Caco-2 (cell line): ENCODE results near the gene ARPIN. TPM values are rescaled to one million over a fixed set of nuclear protein-coding genes. Genes with fewer than 3 reads are reported as not detected.
A peak's percentile ranks its signal among the peaks of the same experiment; 100 is the strongest.

Experiments used
- BruUV-seq: library from RNA; stranded (reverse); fragments of 400-500 nt; replicated peaks from 2 replicates; lab custom pipeline; 2021; lab: Mats Ljungman, UMichigan
- CTCF ChIA-PET: fragments of 300-600 bp; sonication (Branson Sonifier 250); formaldehyde crosslinking; loops from one replicate; lab custom pipeline; 2022; ENCODE audit warnings: antibody characterized with exemption; lab: Charles Lee
- POLR2A ChIA-PET: fragments of 300-600 bp; sonication (Branson Sonifier 250); formaldehyde crosslinking; loops from one replicate; lab custom pipeline; 2022; ENCODE audit warnings: antibody characterized with exemption; lab: Charles Lee
- DNase-seq, 2 experiments: peaks; one replicate each; pipeline versions ENCODE4 v3.0.0 to v3.0.0-alpha.2; 2020 to 2022
- H3K27me3 ChIP-seq: replicated peaks from 2 replicates; pipeline ENCODE4 v1.6.0; 2011; ENCODE audit warnings: low read length; ENCODE audit not compliant: control insufficient read depth, insufficient read depth
- H3K36me3 ChIP-seq: 2 replicates; pipeline ENCODE4 v1.5.1; 2011; ENCODE audit warnings: low read length; ENCODE audit not compliant: control insufficient read depth, insufficient read depth
- H3K4me1 ChIP-seq: fragments of 250-450 bp; sonication (Bioruptor Pico); 2 replicates; pipeline ENCODE4 v1.5.1; 2020; ENCODE audit warnings: mild to moderate bottlenecking
- H3K4me3 ChIP-seq: 2 replicates; pipeline ENCODE4 v1.5.1; 2011; ENCODE audit warnings: low read depth, mild to moderate bottlenecking, control low read depth, low read length
- H3K9me3 ChIP-seq: fragments of 250-450 bp; sonication (Bioruptor Pico); 2 replicates; pipeline ENCODE4 v1.5.1; 2020; ENCODE audit warnings: mild to moderate bottlenecking, moderate library complexity
- H3K27ac Mint-ChIP-seq: one replicate; pipeline ENCODE4 v1.8.0; 2022; ENCODE audit warnings: mixed read lengths; ENCODE audit not compliant: unreplicated experiment
- H3K27me3 Mint-ChIP-seq: one replicate; pipeline ENCODE4 v1.8.0; 2022; ENCODE audit warnings: mixed read lengths; ENCODE audit not compliant: insufficient read depth, unreplicated experiment
- H3K36me3 Mint-ChIP-seq: one replicate; pipeline ENCODE4 v1.8.0; 2022; ENCODE audit warnings: mild to moderate bottlenecking, mixed read lengths; ENCODE audit not compliant: insufficient read depth, unreplicated experiment
- H3K4me1 Mint-ChIP-seq: one replicate; pipeline ENCODE4 v1.8.0; 2022; ENCODE audit warnings: low read depth, mixed read lengths; ENCODE audit not compliant: unreplicated experiment
- H3K4me3 Mint-ChIP-seq: one replicate; pipeline ENCODE4 v1.8.0; 2022; ENCODE audit warnings: mild to moderate bottlenecking, moderate library complexity, mixed read lengths; ENCODE audit not compliant: unreplicated experiment
- H3K9me3 Mint-ChIP-seq: one replicate; pipeline ENCODE4 v1.8.0; 2022; ENCODE audit warnings: mixed read lengths; ENCODE audit not compliant: unreplicated experiment
- CTCF ChIP-seq, 2 experiments: fragments of 200-600 bp in 1 of 2; IDR thresholded peaks; 1 replicate in 1 of 2; 2 replicates in 1 of 2; pipeline versions ENCODE4 v1.5.1 to v1.8.0; 2011 to 2022; ENCODE audit warnings: antibody characterized with exemption in 1 of 2, control low read depth in 1 of 2, inconsistent platforms in 1 of 2, low read depth in 1 of 2, low read length in 1 of 2, mild to moderate bottlenecking in 1 of 2, moderate library complexity in 1 of 2; ENCODE audit not compliant: insufficient read depth in 1 of 2, severe bottlenecking in 1 of 2, unreplicated experiment in 1 of 2
- intact Hi-C: fragments of 100-400 bp; cut with micrococcal nuclease; formaldehyde crosslinking; loops from one replicate; pipeline ENCODE4 v1.10.0; 2022; ENCODE audit not compliant: unreplicated experiment
- total RNA-seq: library from RNA; stranded (reverse); gene quantifications from 2 replicates; pipeline ENCODE4 v1.2.3, GENCODE V29; 2022

The ARPIN gene
- total RNA-seq, 1 experiment from 2014 or later, result 13.3 TPM

- no peaks in the 10 kb centered on the region for H3K27me3 ChIP-seq
- H3K4me1 Mint-ChIP-seq, result peaks cover 6% of the 10 kb centered on the region
- H3K27me3 Mint-ChIP-seq, result no peaks in the 10 kb centered on the region
- no TSS peak for BruUV-seq
- H3K36me3 ChIP-seq, result no peaks in the 10 kb centered on the region
- CTCF ChIA-PET, result interaction anchor here (1.0 kb wide), 1 partner anchor 145 kb away, joined by 4 read pairs; no protein-coding TSS in a partner anchor
- H3K36me3 Mint-ChIP-seq, result peaks cover under 1% of the 10 kb centered on the region
- H3K9me3 ChIP-seq, result no peaks in the 10 kb centered on the region
- DNase-seq, result no peak
- H3K9me3 Mint-ChIP-seq, result no peaks in the 10 kb centered on the region
- no peak overlapping the region for H3K27ac Mint-ChIP-seq
- peaks cover 7% of the 10 kb centered on the region for H3K4me1 ChIP-seq
- H3K4me3 ChIP-seq, result no peak overlapping the region
- no peak overlapping the region for H3K4me3 Mint-ChIP-seq
- TF ChIP-seq CTCF (IDR thresholded peaks at IDR 0.05; ENCODE audit: insufficient read depth in 1 of 2, low read depth in 1 of 2, low read length in 1 of 2, severe bottlenecking in 1 of 2, unreplicated experiment in 1 of 2), result no peak
- POLR2A ChIA-PET, result no interaction called here
- intact Hi-C loops, result loop anchor here (2.0 kb wide), 1 partner anchor 13 kb away; the partner anchor contains the start of gene ARPIN
These were observed 12.7 kb downstream of the ARPIN start for GRCh38 chr15:89899951-89900567.

- DNase-seq, result no peak
- no peak for TF ChIP-seq CTCF (IDR thresholded peaks at IDR 0.05; ENCODE audit: insufficient read depth in 1 of 2, low read depth in 1 of 2, low read length in 1 of 2, severe bottlenecking in 1 of 2, unreplicated experiment in 1 of 2)
- no peak overlapping the region for H3K27ac Mint-ChIP-seq
- CTCF ChIA-PET, result interaction anchor here (1.0 to 2.4 kb wide), 2 partner anchors 72 to 146 kb away, joined by 4 to 26 read pairs; no protein-coding TSS in a partner anchor
- POLR2A ChIA-PET, result no interaction called here
- no peaks in the 10 kb centered on the region for H3K36me3 Mint-ChIP-seq
- H3K27me3 ChIP-seq, result no peaks in the 10 kb centered on the region
- intact Hi-C loops, result loop anchor here (2.0 kb wide), 1 partner anchor 13 kb away; the partner anchor contains the start of gene ARPIN
- no peak overlapping the region for H3K4me3 Mint-ChIP-seq
- BruUV-seq, result no TSS peak
- H3K4me1 Mint-ChIP-seq, result peaks cover 6% of the 10 kb centered on the region
- H3K4me3 ChIP-seq, result no peak overlapping the region
- H3K36me3 ChIP-seq, result no peaks in the 10 kb centered on the region
- no peaks in the 10 kb centered on the region for H3K9me3 Mint-ChIP-seq
- H3K27me3 Mint-ChIP-seq, result no peaks in the 10 kb centered on the region
- H3K4me1 ChIP-seq, result peaks cover 7% of the 10 kb centered on the region
- no peaks in the 10 kb centered on the region for H3K9me3 ChIP-seq
These were observed 13.3 kb downstream of the ARPIN start for GRCh38 chr15:89899295-89899945.

- TF ChIP-seq CTCF (IDR thresholded peaks at IDR 0.05; ENCODE audit: insufficient read depth in 1 of 2, low read depth in 1 of 2, low read length in 1 of 2, severe bottlenecking in 1 of 2, unreplicated experiment in 1 of 2), result peak; percentile 74 to 94
- intact Hi-C loops, result loop anchor here (1.0 to 2.0 kb wide), 4 partner anchors 14 to 188 kb away; partner anchors contain the start of gene ARPIN
- Histone ChIP-seq H3K27me3 (no peaks in the 10 kb centered on the region), H3K36me3 (no peaks in the 10 kb centered on the region), H3K4me1 (peaks cover 7% of the 10 kb centered on the region), H3K4me3 (no peak overlapping the region), H3K9me3 (no peaks in the 10 kb centered on the region)
- no peaks in the 10 kb centered on the region for H3K9me3 Mint-ChIP-seq
- no TSS peak for BruUV-seq
- H3K36me3 Mint-ChIP-seq, result peaks cover 2% of the 10 kb centered on the region
- POLR2A ChIA-PET, result no interaction called here
- H3K4me1 Mint-ChIP-seq, result peaks cover 6% of the 10 kb centered on the region
- H3K27ac Mint-ChIP-seq, result no peak overlapping the region
- peak; percentile 81 to 82 for DNase-seq
- CTCF ChIA-PET, result interaction anchor here (0.6 to 2.4 kb wide), 13 partner anchors 11 to 246 kb away, joined by 3 to 26 read pairs (median 4); partner anchors contain the start of gene ARPIN
- no peaks in the 10 kb centered on the region for H3K27me3 Mint-ChIP-seq
- no peak overlapping the region for H3K4me3 Mint-ChIP-seq
These were observed 14.0 kb downstream of the ARPIN start for GRCh38 chr15:89898614-89899294.
